B cell (primary cell): ENCODE results near the gene CGB3. TPM values are rescaled to one million over a fixed set of nuclear protein-coding genes. Genes with fewer than 3 reads are reported as not detected.

Experiments
- ATAC-seq: fragments of 200-7000 bp; cut with Tn5 transposase; one replicate; pipeline ENCODE4 v1.10.0; 2021; ENCODE audit warnings: low read depth, mild to moderate bottlenecking, moderate number of reproducible peaks, moderate library complexity
- CTCF ChIA-PET: fragments of 350-600 bp; sonication (Branson Sonifier 250); formaldehyde crosslinking; loops from one replicate; lab custom pipeline; 2021; ENCODE audit warnings: antibody characterized with exemption, inconsistent platforms; lab: Charles Lee
- POLR2A ChIA-PET: fragments of 350-600 bp; sonication (Branson Sonifier 250); formaldehyde crosslinking; loops from one replicate; lab custom pipeline; 2021; ENCODE audit warnings: antibody characterized with exemption; lab: Charles Lee
- DNase-seq: peaks from one replicate; pipeline ENCODE4 v3.0.0; 2013
- H2AFZ ChIP-seq: 2 replicates; pipeline ENCODE4 v1.6.1; 2012; ENCODE audit warnings: mild to moderate bottlenecking, low read depth, low read length; ENCODE audit not compliant: insufficient read depth, poor library complexity, severe bottlenecking
- H3K27ac ChIP-seq, 2 donors: 1 replicate in 1 of 2; 2 replicates in 1 of 2; pipeline ENCODE4 v1.5.1; 2012 to 2013; ENCODE audit warnings: low read length in 2 of 2, mild to moderate bottlenecking in 2 of 2, moderate library complexity in 1 of 2
- H3K27me3 ChIP-seq, 4 experiments: fragments of 200-600 bp in 1 of 4; sonication (generic) in 1 of 4; replicated peaks in 1 of 4; 1 replicate in 2 of 4; 2 replicates in 2 of 4; pipeline versions ENCODE4 v1.6.1 to v1.7.0; 2013 to 2016; ENCODE audit warnings: low read length in 3 of 4, mild to moderate bottlenecking in 2 of 4, mixed read lengths in 1 of 4, moderate library complexity in 1 of 4; ENCODE audit not compliant: insufficient read depth in 4 of 4, control insufficient read depth in 3 of 4; ENCODE audit errors: control extremely low read depth in 1 of 4
- H3K36me3 ChIP-seq, 2 experiments: replicated peaks in 1 of 2; 1 replicate in 1 of 2; 2 replicates in 1 of 2; pipeline versions ENCODE4 v1.6.1 to v1.7.1; 2013; ENCODE audit warnings: low read length in 1 of 2; ENCODE audit not compliant: insufficient read depth in 2 of 2, control insufficient read depth in 1 of 2; ENCODE audit errors: control extremely low read depth in 1 of 2, extremely low read depth in 1 of 2
- H3K4me1 ChIP-seq, 2 donors: fragments of 200-600 bp in 1 of 2; sonication (generic) in 1 of 2; 1 replicate in 1 of 2; 2 replicates in 1 of 2; pipeline versions ENCODE4 v1.5.1 to v1.6.1; 2013 to 2017; ENCODE audit warnings: low read length in 2 of 2; ENCODE audit not compliant: control insufficient read depth in 2 of 2, insufficient read depth in 2 of 2
- H3K4me2 ChIP-seq: replicated peaks from 2 replicates; pipeline ENCODE3; 2012; ENCODE audit warnings: mild to moderate bottlenecking, low read depth, low read length; ENCODE audit not compliant: poor library complexity, severe bottlenecking
- H3K4me3 ChIP-seq, 5 experiments: fragments of 200-600 bp in 1 of 5; sonication (generic) in 1 of 5; 1 replicate in 3 of 5; 2 replicates in 2 of 5; pipeline versions ENCODE4 v1.5.1 to v1.7.0; 2011 to 2016; ENCODE audit warnings: low read length in 4 of 5, mild to moderate bottlenecking in 4 of 5, low read depth in 2 of 5, control low read depth in 1 of 5, moderate library complexity in 1 of 5; ENCODE audit not compliant: insufficient read depth in 1 of 5; ENCODE audit errors: control extremely low read depth in 1 of 5, extremely low read depth in 1 of 5
- H3K79me2 ChIP-seq: fragments of 200-600 bp; sonication (generic); one replicate; pipeline ENCODE4 v1.6.0; 2016; ENCODE audit warnings: low read length; ENCODE audit not compliant: control insufficient read depth, insufficient read depth
- H3K9ac ChIP-seq: fragments of 200-600 bp; sonication (generic); 2 replicates; pipeline ENCODE4 v1.6.1; 2017; ENCODE audit warnings: mild to moderate bottlenecking, low read length, moderate library complexity
- H3K9me3 ChIP-seq, 3 donors: one replicate each; pipeline versions ENCODE4 v1.6.1 to v1.7.1; 2013; ENCODE audit warnings: low read length in 2 of 3; ENCODE audit not compliant: control insufficient read depth in 2 of 3, insufficient read depth in 1 of 3; ENCODE audit errors: control extremely low read depth in 1 of 3
- H4K20me1 ChIP-seq: 2 replicates; pipeline ENCODE4 v1.6.0; 2012; ENCODE audit warnings: mild to moderate bottlenecking, low read length; ENCODE audit not compliant: insufficient read depth, control insufficient read depth, poor library complexity, severe bottlenecking
- H3K27ac Mint-ChIP-seq: one replicate; pipeline ENCODE4 v1.8.0; 2021; ENCODE audit warnings: mixed read lengths
- H3K27me3 Mint-ChIP-seq: one replicate; pipeline ENCODE4 v1.8.0; 2021; ENCODE audit warnings: mixed read lengths
- H3K4me1 Mint-ChIP-seq: one replicate; pipeline ENCODE4 v1.8.0; 2021; ENCODE audit warnings: mixed read lengths
- H3K4me3 Mint-ChIP-seq: one replicate; pipeline ENCODE4 v1.8.0; 2021; ENCODE audit warnings: mixed read lengths
- H3K9me3 Mint-ChIP-seq: one replicate; pipeline ENCODE4 v1.8.0; 2022; ENCODE audit warnings: mixed read lengths; ENCODE audit not compliant: insufficient read depth
- CTCF ChIP-seq: fragments of 200-600 bp; IDR thresholded peaks from one replicate; pipeline ENCODE4 v1.8.0; 2022; ENCODE audit warnings: antibody characterized with exemption, mild to moderate bottlenecking
- EZH2 ChIP-seq: IDR thresholded peaks from 2 replicates; pipeline ENCODE4 v1.6.1; 2012; ENCODE audit warnings: borderline replicate concordance, low read depth, mild to moderate bottlenecking, moderate library complexity, low read length; ENCODE audit not compliant: insufficient read depth, poor library complexity, severe bottlenecking
- WGBS: methylation state at CpG from one replicate; pipeline ENCODE4 v1.1.5; 2013; ENCODE audit warnings: missing lambda C conversion rate; ENCODE audit not compliant: insufficient coverage; 5-methylcytosine and 5-hydroxymethylcytosine counted together
- intact Hi-C: fragments of 100-400 bp; cut with micrococcal nuclease; formaldehyde crosslinking; loops from one replicate; pipeline ENCODE4 v1.10.0; 2022
- polyA plus RNA-seq: library from polyadenylated mRNA; depleted of rRNA; stranded (reverse); fragments of >200 nt; gene quantifications from 2 replicates; pipeline ENCODE4 v1.2.3, GENCODE V29; 2012
- total RNA-seq, 2 donors: library from RNA; stranded (reverse); fragments of 120-200 nt in 1 of 2; gene quantifications; 1 replicate in 1 of 2; 2 replicates in 1 of 2; pipeline versions ENCODE4 v1.2.3 to v1.2.4, GENCODE V29; 2013 to 2022

Gene CGB3
- total and polyA plus RNA-seq, 2 donors (not counting 1 experiment from before 2014, with no cell fraction given), result not detected

- no peak for DNase-seq
- Mint-ChIP-seq H3K4me3 (no peak overlapping the region), H3K27me3 (no peaks in the 10 kb centered on the region), H3K9me3 (no peaks in the 10 kb centered on the region), H3K27ac (no peak overlapping the region), H3K4me1 (peaks cover 33% of the 10 kb centered on the region)
- H3K9me3 ChIP-seq, result no peaks in the 10 kb centered on the region
- ChIA-PET CTCF (interaction anchor here (1.0 kb wide), 1 partner anchor 201 kb away, joined by 3 read pairs; no protein-coding TSS in a partner anchor), POLR2A (interaction anchor here (0.6 kb wide), 1 partner anchor 440 kb away, joined by 4 read pairs; no protein-coding TSS in a partner anchor)
- TF ChIP-seq EZH2 (no peak), CTCF (no peak)
- WGBS, result 90% methylated on average over 10 of the region's 17 CpGs
- peaks cover 0 to 14% of the 10 kb centered on the region in 2 experiments for H3K36me3 ChIP-seq
- no peaks in the 10 kb centered on the region for H3K27me3 ChIP-seq
- H3K4me1 ChIP-seq, result peaks cover 15 to 23% of the 10 kb centered on the region in 2 donors
- peaks cover 6% of the 10 kb centered on the region for H4K20me1 ChIP-seq
- intact Hi-C loops, result loop anchor here (10.0 kb wide), 1 partner anchor 125 kb away; the partner anchor contains the start of genes C19orf73, LIN7B and PPFIA3
- ATAC-seq, result no peak
- H3K4me2 ChIP-seq, result no peak overlapping the region
- no peak overlapping the region for H3K4me3 ChIP-seq
- no peak overlapping the region for H3K27ac ChIP-seq
- H3K79me2 ChIP-seq, result peaks cover 35% of the 10 kb centered on the region
- H2AFZ ChIP-seq, result no peak overlapping the region
- H3K9ac ChIP-seq, result no peak overlapping the region
These were observed 34.3 kb downstream of the CGB3 start for GRCh38 chr19:48989701-48990291.

DNA sequence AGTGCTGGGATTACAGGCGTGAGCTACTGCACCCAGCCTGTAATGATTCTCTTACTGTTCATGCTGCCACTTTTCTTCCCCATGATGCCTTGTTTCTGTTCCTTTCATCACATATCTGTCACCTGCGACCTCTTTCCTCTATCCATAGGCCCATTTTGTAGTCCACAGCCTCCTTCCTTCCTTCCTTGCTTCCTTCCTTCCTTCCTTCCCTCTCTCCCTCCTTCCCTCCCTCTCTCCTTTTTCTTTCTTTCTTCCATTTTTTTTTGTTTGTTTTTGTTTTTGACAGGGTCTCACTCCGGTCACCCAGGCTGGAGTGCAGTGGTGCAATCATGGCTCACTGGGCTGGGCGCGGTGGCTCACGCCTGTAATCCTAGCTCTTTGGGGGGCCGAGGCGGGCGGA is 35.3 kb downstream of the CGB3 start:
- no peaks in the 10 kb centered on the region for H3K27me3 Mint-ChIP-seq
- H3K9me3 ChIP-seq, result no peaks in the 10 kb centered on the region
- H3K4me3 Mint-ChIP-seq, result no peak overlapping the region
- no peak overlapping the region for H2AFZ ChIP-seq
- no peak overlapping the region for H3K9ac ChIP-seq
- CTCF ChIA-PET, result interaction anchor here (0.6 to 1.0 kb wide), 3 partner anchors 200 to 749 kb away, joined by 3 read pairs; no protein-coding TSS in a partner anchor
- H3K4me2 ChIP-seq, result no peak overlapping the region
- peaks cover 6% of the 10 kb centered on the region for H4K20me1 ChIP-seq
- DNase-seq (no peak), ATAC-seq (no peak)
- TF ChIP-seq CTCF (no peak), EZH2 (no peak)
- no peaks in the 10 kb centered on the region for H3K27me3 ChIP-seq
- no peak overlapping the region for H3K27ac Mint-ChIP-seq
- 94% methylated on average over 9 of the region's 9 CpGs for WGBS
- no peak overlapping the region for H3K4me3 ChIP-seq
- peaks cover 27% of the 10 kb centered on the region for H3K4me1 Mint-ChIP-seq
- peaks cover 8 to 15% of the 10 kb centered on the region in 2 donors for H3K4me1 ChIP-seq
- peaks cover 0 to 15% of the 10 kb centered on the region in 2 experiments for H3K36me3 ChIP-seq
- intact Hi-C loops, result no loop called here
- H3K27ac ChIP-seq, result no peak overlapping the region
- H3K9me3 Mint-ChIP-seq, result no peaks in the 10 kb centered on the region
- H3K79me2 ChIP-seq, result peaks cover 26% of the 10 kb centered on the region
- POLR2A ChIA-PET, result interaction anchor here (0.6 kb wide), 1 partner anchor 440 kb away, joined by 4 read pairs; no protein-coding TSS in a partner anchor
